Neuron (in vitro differentiated cells): ENCODE results near the gene RBM8A.

Experiments
- H2AFZ ChIP-seq: one replicate; pipeline ENCODE4 v1.6.1; 2013; ENCODE audit warnings: low read depth, mild to moderate bottlenecking, inconsistent platforms, low read length, moderate library complexity
- H3K27me3 ChIP-seq: one replicate; pipeline ENCODE4 v1.6.1; 2013; ENCODE audit warnings: low read length; ENCODE audit not compliant: insufficient read depth
- H3K36me3 ChIP-seq: one replicate; pipeline ENCODE4 v1.6.1; 2013; ENCODE audit warnings: low read length; ENCODE audit not compliant: insufficient read depth
- H3K4me1 ChIP-seq: one replicate; pipeline ENCODE4 v1.6.1; 2013; ENCODE audit warnings: low read length; ENCODE audit not compliant: insufficient read depth
- H3K4me3 ChIP-seq: 2 replicates; pipeline ENCODE4 v1.5.1; 2013; ENCODE audit warnings: mild to moderate bottlenecking, low read length, moderate library complexity
- H3K9me3 ChIP-seq: one replicate; pipeline ENCODE4 v1.6.1; 2013; ENCODE audit warnings: low read length

Gene RBM8A

DNA sequence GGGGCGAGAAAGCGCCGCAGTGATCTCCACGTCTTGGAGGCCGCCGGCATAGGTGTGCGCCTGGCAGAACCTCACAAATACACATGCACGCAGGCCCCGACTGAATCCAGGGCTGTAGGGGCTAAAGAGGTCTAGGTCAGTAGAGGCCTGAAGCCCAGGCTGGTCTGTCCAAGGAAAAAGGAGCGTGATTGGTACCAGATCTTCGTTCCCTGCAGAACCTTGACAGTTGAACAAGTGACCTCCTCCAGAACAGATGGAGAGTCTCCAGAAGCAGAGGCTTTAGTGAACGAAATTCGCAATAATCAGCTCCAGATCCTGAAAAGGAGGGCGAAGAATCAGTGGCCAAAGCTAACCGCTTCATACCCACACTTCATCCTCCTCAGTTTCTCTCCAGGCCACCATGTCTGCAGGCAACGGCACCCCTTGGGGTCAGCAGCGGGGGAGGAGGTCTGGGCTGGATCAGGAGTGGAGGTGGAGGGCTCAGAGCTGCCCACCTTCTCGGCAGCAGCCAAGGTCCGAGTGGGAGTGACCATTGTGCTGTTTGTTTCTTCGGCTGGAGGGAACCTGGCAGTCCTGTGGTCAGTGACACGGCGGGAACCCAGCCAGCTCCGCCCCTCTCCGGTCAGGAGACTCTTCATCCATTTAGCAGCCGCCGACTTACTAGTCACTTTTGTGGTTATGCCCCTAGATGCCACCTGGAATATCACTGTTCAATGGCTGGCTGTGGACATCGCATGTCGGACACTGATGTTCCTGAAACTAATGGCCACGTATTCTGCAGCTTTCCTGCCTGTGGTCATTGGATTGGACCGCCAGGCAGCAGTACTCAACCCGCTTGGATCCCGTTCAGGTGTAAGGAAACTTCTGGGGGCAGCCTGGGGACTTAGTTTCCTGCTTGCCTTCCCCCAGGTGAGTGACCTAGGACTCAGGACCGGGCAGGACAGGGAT is 8.0 kb downstream of the RBM8A start:
- no peaks in the 10 kb centered on the region for H3K27me3 ChIP-seq
- peak overlapping the region; percentile 52 for H2AFZ ChIP-seq
- peaks cover 43% of the 10 kb centered on the region for H3K36me3 ChIP-seq
- H3K9me3 ChIP-seq, result no peaks in the 10 kb centered on the region
- peaks cover 20% of the 10 kb centered on the region for H3K4me1 ChIP-seq
- H3K4me3 ChIP-seq, result peak overlapping the region; percentile 97

GRCh38 chr1:145918144-145918991 is 8.9 kb downstream of the RBM8A start, which contains the start of gene PEX11B:
Gene PEX11B, minus strand, starts transcription at chr1:145918717. Its CDS starts 29 bp downstream, at chr1:145918688.
- peaks cover 20% of the 10 kb centered on the region for H3K4me1 ChIP-seq
- no peaks in the 10 kb centered on the region for H3K9me3 ChIP-seq
- peaks cover 39% of the 10 kb centered on the region for H3K36me3 ChIP-seq
- H3K27me3 ChIP-seq, result no peaks in the 10 kb centered on the region
- H2AFZ ChIP-seq, result peak within 1 kb of the TSS; percentile 52
- peak within 1 kb of the TSS; percentile 97 for H3K4me3 ChIP-seq

- Histone ChIP-seq H3K4me3 (peak overlapping the region; percentile 97), H3K36me3 (peaks cover 36% of the 10 kb centered on the region), H2AFZ (peak overlapping the region; percentile 52), H3K9me3 (no peaks in the 10 kb centered on the region), H3K4me1 (peaks cover 20% of the 10 kb centered on the region), H3K27me3 (no peaks in the 10 kb centered on the region)
These were observed 9.7 kb downstream of the RBM8A start for GRCh38 chr1:145917595-145917994.

- Histone ChIP-seq H3K9me3 (no peaks in the 10 kb centered on the region), H3K36me3 (peaks cover 41% of the 10 kb centered on the region), H3K27me3 (no peaks in the 10 kb centered on the region), H3K4me1 (peaks cover 20% of the 10 kb centered on the region), H3K4me3 (no peak overlapping the region), H2AFZ (no peak overlapping the region)
These were observed 10.5 kb downstream of the RBM8A start for GRCh38 chr1:145916745-145917144.

- Histone ChIP-seq H3K4me3 (no peak overlapping the region), H3K4me1 (no peaks in the 10 kb centered on the region), H3K27me3 (no peaks in the 10 kb centered on the region), H2AFZ (no peak overlapping the region), H3K9me3 (no peaks in the 10 kb centered on the region), H3K36me3 (peaks cover 44% of the 10 kb centered on the region)
These were observed 15.1 kb downstream of the RBM8A start for GRCh38 chr1:145912128-145912641.

GRCh38 chr1:145908653-145909052 is 18.6 kb downstream of the RBM8A start:
- H2AFZ ChIP-seq, result no peak overlapping the region
- no peak overlapping the region for H3K4me3 ChIP-seq
- H3K9me3 ChIP-seq, result no peaks in the 10 kb centered on the region
- peaks cover 19% of the 10 kb centered on the region for H3K36me3 ChIP-seq
- no peaks in the 10 kb centered on the region for H3K4me1 ChIP-seq
- no peaks in the 10 kb centered on the region for H3K27me3 ChIP-seq

DNA sequence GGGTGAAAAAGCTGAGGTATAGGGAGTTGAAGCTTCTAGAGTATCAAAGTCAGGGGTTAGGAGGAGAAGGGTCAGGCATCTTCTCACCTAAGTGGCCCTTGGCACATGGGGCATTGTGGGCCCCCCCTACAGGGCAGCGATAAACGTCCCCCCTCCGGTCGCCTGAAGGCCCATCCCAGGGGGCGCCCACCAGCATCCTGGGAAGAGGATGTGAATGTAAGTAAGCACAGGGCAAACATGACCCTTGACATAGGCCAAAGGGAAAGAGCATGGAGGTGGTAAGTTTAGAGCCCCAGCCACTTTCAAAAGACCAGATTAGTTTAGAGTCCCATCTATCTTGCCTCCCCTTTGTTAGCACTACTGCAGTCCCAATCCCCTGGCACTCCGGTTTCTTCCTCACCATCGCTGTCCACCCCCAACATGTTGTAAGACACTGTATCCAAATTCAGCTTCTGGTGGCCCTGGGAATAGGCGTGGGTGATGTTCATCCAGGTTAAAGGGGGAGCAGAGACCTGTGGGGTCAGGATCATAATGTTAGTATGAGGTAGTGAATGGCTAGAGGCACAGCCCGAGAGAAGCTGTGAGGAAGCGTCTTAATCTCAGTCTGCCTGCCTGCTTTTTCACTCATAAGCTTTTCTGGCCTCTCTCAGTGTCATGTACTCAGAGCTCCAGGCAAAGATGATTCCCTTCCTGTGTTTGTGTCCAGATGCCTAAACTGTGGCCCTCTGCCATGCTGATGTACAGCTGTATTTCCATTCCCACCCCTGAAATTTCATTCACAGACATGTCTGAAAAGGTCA is 20.1 kb downstream of the RBM8A start:
- H3K4me3 ChIP-seq, result no peak overlapping the region
- H3K27me3 ChIP-seq, result no peaks in the 10 kb centered on the region
- H3K4me1 ChIP-seq, result no peaks in the 10 kb centered on the region
- no peak overlapping the region for H2AFZ ChIP-seq
- H3K36me3 ChIP-seq, result peaks cover 12% of the 10 kb centered on the region
- no peaks in the 10 kb centered on the region for H3K9me3 ChIP-seq

- no peak overlapping the region for H3K4me3 ChIP-seq
- no peaks in the 10 kb centered on the region for H3K9me3 ChIP-seq
- H3K27me3 ChIP-seq, result no peaks in the 10 kb centered on the region
- no peaks in the 10 kb centered on the region for H3K36me3 ChIP-seq
- H2AFZ ChIP-seq, result no peak overlapping the region
- peaks cover 14% of the 10 kb centered on the region for H3K4me1 ChIP-seq
These were observed 25.8 kb downstream of the RBM8A start for GRCh38 chr1:145901312-145902021.

DNA sequence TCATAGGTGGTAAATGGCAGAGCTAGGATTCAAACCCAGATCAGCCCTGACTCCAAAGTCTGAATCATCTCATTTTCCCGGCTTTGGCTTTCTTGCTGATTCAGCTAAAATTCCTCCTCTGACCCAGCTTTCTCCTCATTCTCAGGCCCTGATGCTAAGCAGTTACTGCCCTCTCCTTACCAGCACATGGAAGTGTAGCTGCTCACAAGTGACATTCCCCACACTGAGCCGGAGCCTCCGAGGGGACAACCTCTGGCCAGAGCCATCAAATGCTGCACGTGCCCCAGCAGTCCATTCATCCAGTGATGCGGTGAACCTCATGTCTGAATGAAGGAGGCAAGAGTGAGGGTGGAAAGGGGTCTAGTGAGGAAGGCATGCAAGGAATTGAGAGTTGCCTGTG is 28.5 kb downstream of the RBM8A start:
- Histone ChIP-seq H3K36me3 (no peaks in the 10 kb centered on the region), H2AFZ (no peak overlapping the region), H3K4me3 (no peak overlapping the region), H3K27me3 (peaks cover 5% of the 10 kb centered on the region), H3K4me1 (peaks cover 14% of the 10 kb centered on the region), H3K9me3 (no peaks in the 10 kb centered on the region)

- H3K9me3 ChIP-seq, result no peaks in the 10 kb centered on the region
- peaks cover 14% of the 10 kb centered on the region for H3K4me1 ChIP-seq
- H3K36me3 ChIP-seq, result no peaks in the 10 kb centered on the region
- peaks cover 5% of the 10 kb centered on the region for H3K27me3 ChIP-seq
- no peak overlapping the region for H3K4me3 ChIP-seq
- H2AFZ ChIP-seq, result no peak overlapping the region
These were observed 29.3 kb downstream of the RBM8A start for GRCh38 chr1:145897969-145898368.

GRCh38 chr1:145895471-145895870 is 31.8 kb downstream of the RBM8A start:
- Histone ChIP-seq H2AFZ (no peak overlapping the region), H3K4me3 (no peak overlapping the region)

More at GRCh38 chr1:145895471-145895870, 31.8 kb downstream of the RBM8A start:
- H3K4me1 ChIP-seq, result peaks cover 21% of the 10 kb centered on the region
- no peaks in the 10 kb centered on the region for H3K9me3 ChIP-seq
- H3K27me3 ChIP-seq, result peaks cover 5% of the 10 kb centered on the region
- H3K36me3 ChIP-seq, result no peaks in the 10 kb centered on the region
